Stimulated activated CD4-positive, alpha-beta T cell treated with anti-CD3 and anti-CD28 coated beads, Interleukin-2, amount 100 ng/mL, for 4 hours (primary cell): Measurements from ENCODE around the gene SMIM33.
A peak's percentile ranks its signal among the peaks of the same experiment; 100 is the strongest.
"Not testable (repeated sequence)": the region's sequence is repeated elsewhere in the genome, so short reads cannot be mapped to it uniquely, and the experiment has no call there.

Experiments used
- DNase-seq: peaks from one replicate; pipeline ENCODE4 v3.0.0-alpha.2; 2020; ENCODE audit warnings: low read depth

The SMIM33 gene

GRCh38 chr5:139482050-139482889 lies 11.5 kb downstream of the SMIM33 start, which contains the start of gene STING1:
STING1 (minus strand) TSS chr5:139482758; CDS start chr5:139481704, 1,054 bp downstream.
- DNase-seq, result peak; percentile 21

- not testable (repeated sequence) for DNase-seq
Observed at GRCh38 chr5:139482890-139483208, 12.0 kb downstream of the SMIM33 start.

- no peak for DNase-seq
Observed at GRCh38 chr5:139486201-139486600, 15.4 kb downstream of the SMIM33 start.

GRCh38 chr5:139488260-139488659 lies 17.5 kb downstream of the SMIM33 start:
- no peak for DNase-seq

- DNase-seq, result no peak
Observed at GRCh38 chr5:139492700-139493192, 21.9 kb downstream of the SMIM33 start.

- DNase-seq, result no peak
Observed at GRCh38 chr5:139494256-139494655, 23.5 kb downstream of the SMIM33 start.

- no peak for DNase-seq
Observed at GRCh38 chr5:139494832-139495231, 24.0 kb downstream of the SMIM33 start.

GRCh38 chr5:139495638-139496435 lies 25.0 kb downstream of the SMIM33 start:
- no peak for DNase-seq

- DNase-seq, result no peak
Observed at GRCh38 chr5:139501381-139501780, 30.6 kb downstream of the SMIM33 start.

- DNase-seq, result not testable (repeated sequence)
Observed at GRCh38 chr5:139503036-139503817, 32.4 kb downstream of the SMIM33 start.

GRCh38 chr5:139503879-139504278 lies 33.1 kb downstream of the SMIM33 start:
- DNase-seq, result not testable (repeated sequence)

GRCh38 chr5:139504722-139505121 lies 33.9 kb downstream of the SMIM33 start:
- not testable (repeated sequence) for DNase-seq

- no peak for DNase-seq
Observed at GRCh38 chr5:139512786-139513390, 42.1 kb downstream of the SMIM33 start.

GRCh38 chr5:139513434-139513833 lies 42.6 kb downstream of the SMIM33 start:
- peak; percentile 66 for DNase-seq

GRCh38 chr5:139513852-139514485 lies 43.2 kb downstream of the SMIM33 start:
- DNase-seq, result no peak

- DNase-seq, result no peak
Observed at GRCh38 chr5:139514486-139514856, 43.7 kb downstream of the SMIM33 start.

- DNase-seq, result peak; percentile 78
Observed at GRCh38 chr5:139517683-139518564, 47.1 kb downstream of the SMIM33 start.
